ENCODE results near the gene BTAF1. TPM values are rescaled to one million over a fixed set of nuclear protein-coding genes. Genes with fewer than 3 reads are reported as not detected.

Gene BTAF1
- total RNA-seq, 2 donors from 2014 or later, result 11.8 to 12.7 TPM

DNA sequence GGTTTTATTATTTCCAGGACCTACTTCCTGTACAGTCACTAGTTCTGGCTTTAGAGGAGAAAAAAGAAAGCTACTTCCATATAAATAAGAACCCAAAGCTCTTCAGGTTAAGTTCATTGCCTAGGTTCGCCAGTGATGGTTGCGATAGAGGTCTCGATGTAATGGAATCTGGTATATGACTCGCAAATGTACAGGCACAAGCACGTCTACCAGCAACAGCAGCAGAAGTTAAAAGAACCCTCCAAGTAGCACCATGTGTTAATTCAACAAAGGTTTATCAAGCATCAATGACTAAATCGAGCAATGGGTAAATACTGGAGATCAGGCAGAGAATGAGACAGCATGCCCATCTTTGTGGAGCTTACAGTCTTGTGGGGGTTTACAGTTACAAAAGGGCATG is 155.4 kb downstream of the BTAF1 start:
- DNase-seq (ENCODE audit: low spot score), result no peak
- H3K9me3 ChIP-seq, result no peaks in the 10 kb centered on the region
- TF ChIP-seq, protein P1, sequence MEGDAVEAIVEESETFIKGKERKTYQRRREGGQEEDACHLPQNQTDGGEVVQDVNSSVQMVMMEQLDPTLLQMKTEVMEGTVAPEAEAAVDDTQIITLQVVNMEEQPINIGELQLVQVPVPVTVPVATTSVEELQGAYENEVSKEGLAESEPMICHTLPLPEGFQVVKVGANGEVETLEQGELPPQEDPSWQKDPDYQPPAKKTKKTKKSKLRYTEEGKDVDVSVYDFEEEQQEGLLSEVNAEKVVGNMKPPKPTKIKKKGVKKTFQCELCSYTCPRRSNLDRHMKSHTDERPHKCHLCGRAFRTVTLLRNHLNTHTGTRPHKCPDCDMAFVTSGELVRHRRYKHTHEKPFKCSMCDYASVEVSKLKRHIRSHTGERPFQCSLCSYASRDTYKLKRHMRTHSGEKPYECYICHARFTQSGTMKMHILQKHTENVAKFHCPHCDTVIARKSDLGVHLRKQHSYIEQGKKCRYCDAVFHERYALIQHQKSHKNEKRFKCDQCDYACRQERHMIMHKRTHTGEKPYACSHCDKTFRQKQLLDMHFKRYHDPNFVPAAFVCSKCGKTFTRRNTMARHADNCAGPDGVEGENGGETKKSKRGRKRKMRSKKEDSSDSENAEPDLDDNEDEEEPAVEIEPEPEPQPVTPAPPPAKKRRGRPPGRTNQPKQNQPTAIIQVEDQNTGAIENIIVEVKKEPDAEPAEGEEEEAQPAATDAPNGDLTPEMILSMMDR (IDR thresholded peaks at IDR 0.05), result no peak
- H3K27ac ChIP-seq, result no peak overlapping the region
- no peaks in the 10 kb centered on the region for H3K27me3 ChIP-seq
- H3K4me1 ChIP-seq, result peaks cover 0 to 12% of the 10 kb centered on the region in 2 donors
- H3K4me3 ChIP-seq, result no peak overlapping the region
- H3K36me3 ChIP-seq, result peaks cover 36% of the 10 kb centered on the region

Other genes starting within 250 kb of the BTAF1 start
- 10 to 100 TPM; 19.6 to 21.8 TPM for gene TNKS2, start 125.3 kb upstream of the BTAF1 start, total RNA-seq
- gene FGFBP3, start 14.3 kb upstream of the BTAF1 start, total RNA-seq, result under 1 TPM; 0.26 to 0.31 TPM